K562 (cell line): Measurements from ENCODE around the gene ZP1. TPM values are rescaled to one million over a fixed set of nuclear protein-coding genes. Genes with fewer than 3 reads are reported as not detected.

ENCODE experiments used
- FOXJ3 ChIP-seq: sonication (generic); formaldehyde crosslinking; IDR thresholded peaks from 2 replicates; pipeline ENCODE4 v1.4.0; 2020; ENCODE audit warnings: mild to moderate bottlenecking, missing genetic modification reagents
- FOXM1 ChIP-seq, 2 experiments: fragments of 450-650 bp in 1 of 2; sonication (generic) in 1 of 2; formaldehyde crosslinking in 1 of 2; IDR thresholded peaks; 2 replicates each; pipeline versions ENCODE4 v1.6.1 to v1.9.0; 2017 to 2022; ENCODE audit warnings: low read depth in 2 of 2, mild to moderate bottlenecking in 2 of 2, missing genetic modification reagents in 1 of 2, moderate library complexity in 1 of 2
- HDAC6 ChIP-seq: IDR thresholded peaks from 2 replicates; pipeline ENCODE4 v1.6.1; 2012; ENCODE audit warnings: low read depth, mild to moderate bottlenecking, control low read depth, inconsistent platforms, low read length, moderate library complexity
- OTX1 ChIP-seq: fragments of 450-650 bp; formaldehyde crosslinking; IDR thresholded peaks from 2 replicates; pipeline ENCODE4 v1.4.0; 2022; ENCODE audit warnings: mild to moderate bottlenecking
- STAT6 ChIP-seq: sonication (generic); formaldehyde crosslinking; IDR thresholded peaks from 2 replicates; pipeline ENCODE4 v1.8.1; 2023; ENCODE audit warnings: mild to moderate bottlenecking, missing genetic modification reagents
- ZFPM2 ChIP-seq: fragments of 250-450 bp; sonication (Bioruptor Pico); IDR thresholded peaks from 2 replicates; pipeline ENCODE4 v1.5.1; 2022; ENCODE audit warnings: mild to moderate bottlenecking
- ZNF639 ChIP-seq, 2 experiments: fragments of 200-800 bp in 1 of 2; sonication (Bioruptor generic) in 1 of 2; sonication (generic) in 1 of 2; formaldehyde crosslinking in 1 of 2; IDR thresholded peaks in 1 of 2; conservative IDR thresholded peaks in 1 of 2; 2 replicates each; pipeline versions ENCODE4 v1.5.0 to v1.6.1; 2016 to 2020; ENCODE audit warnings: missing compliant biosample characterization in 1 of 2, missing genetic modification characterization in 1 of 2, missing genetic modification reagents in 1 of 2
- ZSCAN32 ChIP-seq: fragments of 450-650 bp; formaldehyde crosslinking; IDR thresholded peaks from 2 replicates; pipeline ENCODE4 v1.4.0; 2020; ENCODE audit warnings: mild to moderate bottlenecking, moderate library complexity
- polyA plus RNA-seq, 8 experiments: library from polyadenylated mRNA; depleted of rRNA in 4 of 8; stranded (reverse) in 5 of 8; unstranded in 3 of 8; fragments of >200 nt; fragmentation: Nextera tagmentation in 2 of 8; fragmentation: Illumina TruSeq in 1 of 8; extraction: Ambion mirVana in 2 of 8; extraction: Trizol in 1 of 8; gene quantifications; 2 replicates each; pipeline versions ENCODE4 v1.2.1 to v1.2.3, GENCODE V29; 2011 to 2014; ENCODE audit warnings: inconsistent platforms in 1 of 8, missing spikeins in 1 of 8
- total RNA-seq, 7 experiments: library from RNA; depleted of rRNA in 6 of 7; stranded (reverse); fragments of >200 nt in 6 of 7; fragmentation: Illumina TruSeq in 2 of 7; extraction: Trizol in 2 of 7; gene quantifications; 2 replicates each; pipeline versions ENCODE4 v1.2.1 to v1.2.3, GENCODE V29; 2011 to 2021; ENCODE audit warnings: low replicate concordance in 1 of 7
- TF ChIP-seq, protein P1 (sequence below): fragments of 450-650 bp; formaldehyde crosslinking; IDR thresholded peaks from 2 replicates; pipeline ENCODE4 v1.4.0; 2020; ENCODE audit warnings: mild to moderate bottlenecking, moderate library complexity
- TF ChIP-seq, protein P2 (sequence below): sonication (generic); formaldehyde crosslinking; IDR thresholded peaks from 2 replicates; pipeline ENCODE4 v1.8.0; 2022; ENCODE audit warnings: mild to moderate bottlenecking, missing genetic modification reagents
- TF ChIP-seq, protein P3 (sequence below): fragments of 450-650 bp; formaldehyde crosslinking; IDR thresholded peaks from 2 replicates; pipeline ENCODE4 v1.4.0; 2020; ENCODE audit warnings: mild to moderate bottlenecking, moderate library complexity

ZP1 gene
- total and polyA plus RNA-seq, 9 of the 15 experiments (the other 6 are each of a cell fraction or from before 2014, with no cell fraction given), result 0.11 to 0.15 TPM; not detected in 7

GRCh38 chr11:60913793-60914632 is 46.7 kb downstream of the ZP1 start, which contains the start of gene TMEM109 (continued):
- 0 out of 4 replicates have a peak, but pooled peaks of 1 of the 2 experiments have one; percentile 45 for TF ChIP-seq ZNF639 (CRISPR knock-in tag; conservative IDR thresholded peaks at IDR 0.05 in 1 of 2, IDR thresholded peaks at IDR 0.05 in 1 of 2)
- TF ChIP-seq, protein P1, sequence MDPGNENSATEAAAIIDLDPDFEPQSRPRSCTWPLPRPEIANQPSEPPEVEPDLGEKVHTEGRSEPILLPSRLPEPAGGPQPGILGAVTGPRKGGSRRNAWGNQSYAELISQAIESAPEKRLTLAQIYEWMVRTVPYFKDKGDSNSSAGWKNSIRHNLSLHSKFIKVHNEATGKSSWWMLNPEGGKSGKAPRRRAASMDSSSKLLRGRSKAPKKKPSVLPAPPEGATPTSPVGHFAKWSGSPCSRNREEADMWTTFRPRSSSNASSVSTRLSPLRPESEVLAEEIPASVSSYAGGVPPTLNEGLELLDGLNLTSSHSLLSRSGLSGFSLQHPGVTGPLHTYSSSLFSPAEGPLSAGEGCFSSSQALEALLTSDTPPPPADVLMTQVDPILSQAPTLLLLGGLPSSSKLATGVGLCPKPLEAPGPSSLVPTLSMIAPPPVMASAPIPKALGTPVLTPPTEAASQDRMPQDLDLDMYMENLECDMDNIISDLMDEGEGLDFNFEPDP, result no peak
- TF ChIP-seq, protein P2, sequence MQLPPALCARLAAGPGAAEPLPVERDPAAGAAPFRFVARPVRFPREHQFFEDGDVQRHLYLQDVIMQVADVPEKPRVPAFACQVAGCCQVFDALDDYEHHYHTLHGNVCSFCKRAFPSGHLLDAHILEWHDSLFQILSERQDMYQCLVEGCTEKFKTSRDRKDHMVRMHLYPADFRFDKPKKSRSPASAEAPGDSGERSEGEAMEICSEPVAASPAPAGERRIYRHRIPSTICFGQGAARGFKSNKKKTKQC (CRISPR knock-in tag), result peak; percentile 80; the same call in 1 of the 2 replicates
- no peak for TF ChIP-seq FOXM1 (IDR thresholded peaks at IDR 0.05; ENCODE audit: low read depth)
- TF ChIP-seq FOXM1 (CRISPR knock-in tag; IDR thresholded peaks at IDR 0.05; ENCODE audit: low read depth), result no peak
- TF ChIP-seq STAT6 (CRISPR knock-in tag), result peak; percentile 67; the same call in 1 of the 2 replicates
- peak; percentile 76; the same call in 1 of the 2 replicates for TF ChIP-seq OTX1
- no peak for TF ChIP-seq ZSCAN32
- TF ChIP-seq, protein P3, sequence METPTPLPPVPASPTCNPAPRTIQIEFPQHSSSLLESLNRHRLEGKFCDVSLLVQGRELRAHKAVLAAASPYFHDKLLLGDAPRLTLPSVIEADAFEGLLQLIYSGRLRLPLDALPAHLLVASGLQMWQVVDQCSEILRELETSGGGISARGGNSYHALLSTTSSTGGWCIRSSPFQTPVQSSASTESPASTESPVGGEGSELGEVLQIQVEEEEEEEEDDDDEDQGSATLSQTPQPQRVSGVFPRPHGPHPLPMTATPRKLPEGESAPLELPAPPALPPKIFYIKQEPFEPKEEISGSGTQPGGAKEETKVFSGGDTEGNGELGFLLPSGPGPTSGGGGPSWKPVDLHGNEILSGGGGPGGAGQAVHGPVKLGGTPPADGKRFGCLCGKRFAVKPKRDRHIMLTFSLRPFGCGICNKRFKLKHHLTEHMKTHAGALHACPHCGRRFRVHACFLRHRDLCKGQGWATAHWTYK (CRISPR knock-in tag), result no peak
- no peak for TF ChIP-seq HDAC6
- TF ChIP-seq FOXJ3 (CRISPR knock-in tag), result no peak
- TF ChIP-seq ZFPM2 (CRISPR knock-in tag), result no peak
